HEK293 (cell line): ENCODE data around the gene AMD1.

Experiments used
- CTCF ChIA-PET: fragments of 350-600 bp; formaldehyde crosslinking; extraction: SDS; loops from one replicate; lab custom pipeline; 2021; ENCODE audit warnings: antibody characterized with exemption; lab: Yijun Ruan, JAX
- POLR2A ChIA-PET: fragments of 300-600 bp; formaldehyde crosslinking; extraction: SDS; loops from one replicate; lab custom pipeline; 2020; ENCODE audit warnings: antibody characterized with exemption, inconsistent platforms; lab: Yijun Ruan, JAX
- H3K27ac ChIP-seq: fragments of 200-500 bp; sonication (Bioruptor generic); 2 replicates; pipeline ENCODE4 v1.5.1; 2014; ENCODE audit warnings: low read depth, low read length, control low read depth, inconsistent platforms; ENCODE audit errors: extremely low read depth
- H3K36me3 ChIP-seq, 2 experiments: fragments of 200-500 bp in 1 of 2; sonication (Bioruptor generic) in 1 of 2; 1 replicate in 1 of 2; 2 replicates in 1 of 2; pipeline ENCODE4 v1.5.1; 2014 to 2017; ENCODE audit warnings: inconsistent platforms in 2 of 2, low read length in 2 of 2; ENCODE audit not compliant: control insufficient read depth in 2 of 2, insufficient read depth in 1 of 2
- H3K4me1 ChIP-seq: fragments of 200-500 bp; sonication (Bioruptor generic); 2 replicates; pipeline ENCODE4 v1.5.1; 2014; ENCODE audit warnings: mild to moderate bottlenecking, low read length, inconsistent platforms; ENCODE audit not compliant: control insufficient read depth, insufficient read depth
- H3K4me3 ChIP-seq: 2 replicates; pipeline ENCODE4 v1.5.1; 2011; ENCODE audit warnings: low read depth, mild to moderate bottlenecking, control low read depth, low read length, moderate library complexity
- H3K9me3 ChIP-seq: fragments of 200-500 bp; sonication (Bioruptor generic); 2 replicates; pipeline ENCODE4 v1.5.1; 2014; ENCODE audit warnings: low read depth, low read length, inconsistent platforms; ENCODE audit not compliant: control insufficient read depth, insufficient read depth
- BCL11A ChIP-seq: fragments of 450-650 bp; formaldehyde crosslinking; IDR thresholded peaks from 2 replicates; pipeline ENCODE4 v1.5.1; 2016; ENCODE audit warnings: low read depth, missing biosample characterization, missing genetic modification characterization
- GLI2 ChIP-seq: fragments of 450-650 bp; formaldehyde crosslinking; IDR thresholded peaks from 2 replicates; pipeline ENCODE4; 2017; ENCODE audit warnings: missing biosample characterization, missing genetic modification characterization, low read depth, borderline replicate concordance
- HOXC10 ChIP-seq: sonication (generic); formaldehyde crosslinking; IDR thresholded peaks from 2 replicates; pipeline ENCODE4 v1.8.1; 2023; ENCODE audit warnings: mild to moderate bottlenecking, missing genetic modification reagents
- KLF10 ChIP-seq: fragments of 450-650 bp; IDR thresholded peaks from 2 replicates; pipeline ENCODE4 v1.5.1; 2018; ENCODE audit warnings: missing biosample characterization, mild to moderate bottlenecking, missing genetic modification characterization
- KLF17 ChIP-seq: fragments of 450-650 bp; formaldehyde crosslinking; IDR thresholded peaks from 2 replicates; pipeline ENCODE4 v1.5.1; 2016; ENCODE audit warnings: missing biosample characterization, missing genetic modification characterization
- KLF7 ChIP-seq: fragments of 450-650 bp; formaldehyde crosslinking; IDR thresholded peaks from 2 replicates; pipeline ENCODE4 v1.5.1; 2016; ENCODE audit warnings: missing biosample characterization, missing genetic modification characterization, borderline replicate concordance
- KLF8 ChIP-seq: fragments of 450-650 bp; formaldehyde crosslinking; IDR thresholded peaks from 2 replicates; pipeline ENCODE4 v1.5.1; 2016; ENCODE audit warnings: missing biosample characterization, missing genetic modification characterization
- MEIS1 ChIP-seq: sonication (generic); formaldehyde crosslinking; IDR thresholded peaks from 2 replicates; pipeline ENCODE4 v1.8.1; 2022; ENCODE audit warnings: missing genetic modification reagents, mild to moderate bottlenecking, borderline replicate concordance
- ZBTB48 ChIP-seq: fragments of 450-650 bp; formaldehyde crosslinking; IDR thresholded peaks from 2 replicates; pipeline ENCODE4 v1.5.1; 2016; ENCODE audit warnings: missing biosample characterization, missing genetic modification characterization
- ZBTB49 ChIP-seq: fragments of 450-650 bp; formaldehyde crosslinking; IDR thresholded peaks from 2 replicates; pipeline ENCODE4 v1.5.1; 2016; ENCODE audit warnings: missing biosample characterization, missing genetic modification characterization, low read depth
- ZIC2 ChIP-seq: fragments of 450-650 bp; formaldehyde crosslinking; IDR thresholded peaks from 2 replicates; pipeline ENCODE4 v1.5.1; 2016; ENCODE audit warnings: missing biosample characterization, missing genetic modification characterization
- ZNF114 ChIP-seq: fragments of 450-650 bp; formaldehyde crosslinking; IDR thresholded peaks from 2 replicates; pipeline ENCODE4 v1.5.0; 2017; ENCODE audit warnings: missing biosample characterization, missing genetic modification characterization
- ZNF121 ChIP-seq: fragments of 450-650 bp; formaldehyde crosslinking; IDR thresholded peaks from 2 replicates; pipeline ENCODE4 v1.5.1; 2016; ENCODE audit warnings: missing biosample characterization, missing genetic modification characterization
- ZNF138 ChIP-seq: fragments of 450-650 bp; formaldehyde crosslinking; IDR thresholded peaks from 2 replicates; pipeline ENCODE4 v1.5.1; 2016; ENCODE audit warnings: missing biosample characterization, missing genetic modification characterization, borderline replicate concordance
- ZNF174 ChIP-seq: fragments of 450-650 bp; formaldehyde crosslinking; IDR thresholded peaks from 2 replicates; pipeline ENCODE4 v1.5.0; 2017; ENCODE audit warnings: missing biosample characterization, mild to moderate bottlenecking, missing genetic modification characterization
- ZNF202 ChIP-seq: fragments of 450-650 bp; formaldehyde crosslinking; IDR thresholded peaks from 2 replicates; pipeline ENCODE4 v1.5.1; 2016; ENCODE audit warnings: missing biosample characterization, missing genetic modification characterization, borderline replicate concordance
- ZNF248 ChIP-seq: fragments of 450-650 bp; formaldehyde crosslinking; IDR thresholded peaks from 2 replicates; pipeline ENCODE4 v1.5.1; 2017; ENCODE audit warnings: missing biosample characterization, missing genetic modification characterization
- ZNF311 ChIP-seq: fragments of 450-650 bp; formaldehyde crosslinking; IDR thresholded peaks from 2 replicates; pipeline ENCODE4 v1.5.1; 2017; ENCODE audit warnings: missing biosample characterization, missing genetic modification characterization, borderline replicate concordance
- ZNF37A ChIP-seq: fragments of 450-650 bp; IDR thresholded peaks from 2 replicates; pipeline ENCODE4 v1.5.1; 2018; ENCODE audit warnings: missing biosample characterization, missing genetic modification characterization
- ZNF423 ChIP-seq: fragments of 450-650 bp; formaldehyde crosslinking; IDR thresholded peaks from 2 replicates; pipeline ENCODE4 v1.5.1; 2016; ENCODE audit warnings: missing biosample characterization, missing genetic modification characterization
- ZNF561 ChIP-seq: fragments of 450-650 bp; IDR thresholded peaks from 2 replicates; pipeline ENCODE4 v1.5.1; 2018; ENCODE audit warnings: missing biosample characterization, missing genetic modification characterization, borderline replicate concordance
- ZNF571 ChIP-seq: fragments of 450-650 bp; formaldehyde crosslinking; IDR thresholded peaks from 2 replicates; pipeline ENCODE4 v1.5.0; 2017; ENCODE audit warnings: missing biosample characterization, missing genetic modification characterization
- ZNF677 ChIP-seq: fragments of 450-650 bp; IDR thresholded peaks from 2 replicates; pipeline ENCODE4 v1.5.0; 2018; ENCODE audit warnings: missing biosample characterization, mild to moderate bottlenecking, missing genetic modification characterization, moderate library complexity
- ZNF704 ChIP-seq: fragments of 450-650 bp; formaldehyde crosslinking; IDR thresholded peaks from 2 replicates; pipeline ENCODE4 v1.5.1; 2016; ENCODE audit warnings: missing biosample characterization, missing genetic modification characterization
- ZNF76 ChIP-seq: fragments of 450-650 bp; formaldehyde crosslinking; IDR thresholded peaks from 2 replicates; pipeline ENCODE4; 2016; ENCODE audit warnings: low read depth, missing biosample characterization, missing genetic modification characterization, borderline replicate concordance
- ZNF843 ChIP-seq: fragments of 450-650 bp; formaldehyde crosslinking; IDR thresholded peaks from 2 replicates; pipeline ENCODE4 v1.5.1; 2016; ENCODE audit warnings: missing biosample characterization, missing genetic modification characterization
- ZSCAN4 ChIP-seq: fragments of 450-650 bp; formaldehyde crosslinking; IDR thresholded peaks from 2 replicates; pipeline ENCODE4 v1.5.1; 2017; ENCODE audit warnings: missing biosample characterization, missing genetic modification characterization
- ZSCAN5A ChIP-seq: fragments of 450-650 bp; formaldehyde crosslinking; IDR thresholded peaks from 2 replicates; pipeline ENCODE4 v1.5.1; 2016; ENCODE audit warnings: missing biosample characterization, missing genetic modification characterization

The AMD1 gene

GRCh38 chr6:110864824-110865223, 9.8 kb upstream of the AMD1 start:
- Histone ChIP-seq H3K9me3 (no peaks in the 10 kb centered on the region), H3K4me1 (no peaks in the 10 kb centered on the region), H3K36me3 (no peaks in the 10 kb centered on the region), H3K4me3 (no peak overlapping the region), H3K27ac (no peak overlapping the region)
- POLR2A ChIA-PET: interaction anchor here (0.9 to 3.9 kb wide), 4 partner anchors 9 to 49 kb away, joined by 3 to 37 read pairs (median 10); partner anchors contain the start of genes AMD1 and CDK19
- CTCF ChIA-PET: interaction anchor here (1.6 kb wide), 1 partner anchor 8 kb away, joined by 6 read pairs; no protein-coding TSS in a partner anchor
- TF ChIP-seq ZNF121 (tag by site-specific recombination): no peak

GRCh38 chr6:110874880-110875547, 429 bp downstream of the AMD1 start:
- Histone ChIP-seq H3K27ac (peak overlapping the region; percentile 96), H3K4me1 (peaks cover 14% of the 10 kb centered on the region), H3K9me3 (no peaks in the 10 kb centered on the region), H3K4me3 (peak overlapping the region; percentile 92), H3K36me3 (no peaks in the 10 kb centered on the region)
- ChIA-PET POLR2A (interaction anchor here (0.5 to 6.7 kb wide), 49 partner anchors 10 to 919 kb away, joined by 3 to 339 read pairs (median 5); partner anchors contain the start of genes CDK19, GTF3C6, REV3L and RPF2), CTCF (interaction anchor here (0.9 to 2.7 kb wide), 2 partner anchors 62 to 193 kb away, joined by 6 to 11 read pairs; no protein-coding TSS in a partner anchor)
- TF ChIP-seq KLF8 (tag by site-specific recombination): no peak
- TF ChIP-seq ZNF37A (tag by site-specific recombination): 0 out of 2 replicates have a peak, but pooled peaks have one; percentile 24
- TF ChIP-seq ZSCAN5A (tag by site-specific recombination): no peak
- TF ChIP-seq ZNF76 (tag by site-specific recombination): no peak
- TF ChIP-seq ZNF561 (tag by site-specific recombination): 0 out of 2 replicates have a peak, but pooled peaks have one; percentile 21
- TF ChIP-seq ZNF843 (tag by site-specific recombination): no peak
- TF ChIP-seq ZNF202 (tag by site-specific recombination): no peak
- no peak for TF ChIP-seq ZNF571 (tag by site-specific recombination)
- TF ChIP-seq MEIS1 (CRISPR knock-in tag): peak; percentile 4; the same call in 1 of the 2 replicates
- no peak for TF ChIP-seq ZBTB48 (tag by site-specific recombination)
- no peak for TF ChIP-seq ZNF114
- TF ChIP-seq ZNF677 (tag by site-specific recombination): no peak
- TF ChIP-seq ZNF423: no peak
- no peak for TF ChIP-seq ZNF248
- no peak for TF ChIP-seq BCL11A (tag by site-specific recombination)
- no peak for TF ChIP-seq ZNF138 (tag by site-specific recombination)
- no peak for TF ChIP-seq ZSCAN4 (tag by site-specific recombination)
- TF ChIP-seq ZNF704 (tag by site-specific recombination): no peak
- TF ChIP-seq KLF7 (tag by site-specific recombination): no peak
- no peak; the same call in 1 of the 2 replicates for TF ChIP-seq KLF10 (tag by site-specific recombination)
- TF ChIP-seq ZBTB49: no peak
- no peak for TF ChIP-seq HOXC10 (CRISPR knock-in tag)
- TF ChIP-seq ZIC2: no peak
- TF ChIP-seq KLF17 (tag by site-specific recombination): 0 out of 2 replicates have a peak, but pooled peaks have one; percentile 3
- no peak for TF ChIP-seq ZNF174 (tag by site-specific recombination)
- TF ChIP-seq GLI2 (tag by site-specific recombination): no peak
- no peak for TF ChIP-seq ZNF311 (tag by site-specific recombination)
